T-cell (primary cell): ENCODE results near the gene CHST2. TPM values are rescaled to one million over a fixed set of nuclear protein-coding genes. Genes with fewer than 3 reads are reported as not detected.

Experiments used
- ATAC-seq, 4 experiments: fragments of 200-7000 bp in 3 of 4; fragments of 150-1000 bp in 1 of 4; cut with Tn5 transposase; replicated peaks in 1 of 4; 1 replicate in 3 of 4; 2 replicates in 1 of 4; pipeline ENCODE4 v1.10.0; 2021; ENCODE audit warnings: moderate library complexity in 3 of 4, mild to moderate bottlenecking in 2 of 4, moderate number of reproducible peaks in 1 of 4
- CTCF ChIA-PET, 2 donors: fragments of 300-600 bp; sonication (Branson Sonifier 250); formaldehyde crosslinking; loops; one replicate each; lab custom pipeline; 2022; ENCODE audit warnings: antibody characterized with exemption in 2 of 2; lab: Charles Lee
- POLR2A ChIA-PET, 2 donors: fragments of 300-600 bp; sonication (Branson Sonifier 250); formaldehyde crosslinking; loops; one replicate each; lab custom pipeline; 2022; ENCODE audit warnings: antibody characterized with exemption in 2 of 2; lab: Charles Lee
- DNase-seq, 35 experiments: peaks; one replicate each; pipeline versions ENCODE4 v3.0.0 to v3.0.0-alpha.2; 2013 to 2023
- H3K27ac ChIP-seq: one replicate; pipeline ENCODE4 v1.5.1; 2013; ENCODE audit warnings: low read length
- H3K27me3 ChIP-seq, 2 experiments: replicated peaks in 1 of 2; 1 replicate in 1 of 2; 2 replicates in 1 of 2; pipeline versions ENCODE4 v1.6.1 to v1.7.0; 2013; ENCODE audit warnings: low read length in 1 of 2, mixed read lengths in 1 of 2; ENCODE audit not compliant: control insufficient read depth in 2 of 2, insufficient read depth in 2 of 2; ENCODE audit errors: extremely low read depth in 1 of 2
- H3K36me3 ChIP-seq, 2 donors: 1 replicate in 1 of 2; 2 replicates in 1 of 2; pipeline versions ENCODE4 v1.6.1 to v1.7.0; 2013; ENCODE audit warnings: low read length in 1 of 2; ENCODE audit not compliant: control insufficient read depth in 2 of 2, insufficient read depth in 1 of 2; ENCODE audit errors: extremely low read depth in 1 of 2
- H3K4me1 ChIP-seq, 2 experiments: 1 replicate in 1 of 2; 2 replicates in 1 of 2; pipeline versions ENCODE4 v1.6.1 to v1.7.0; 2013; ENCODE audit warnings: low read length in 2 of 2, mixed read lengths in 1 of 2; ENCODE audit not compliant: insufficient read depth in 2 of 2, control insufficient read depth in 1 of 2; ENCODE audit errors: extremely low read depth in 1 of 2
- H3K4me3 ChIP-seq, 2 donors: 1 replicate in 1 of 2; 2 replicates in 1 of 2; pipeline versions ENCODE4 v1.5.1 to v1.7.0; 2013; ENCODE audit warnings: mild to moderate bottlenecking in 2 of 2, low read length in 1 of 2, moderate library complexity in 1 of 2; ENCODE audit not compliant: control insufficient read depth in 1 of 2; ENCODE audit errors: extremely low read depth in 1 of 2
- H3K9me3 ChIP-seq: 2 replicates; pipeline ENCODE4 v1.7.0; 2013
- H3K27ac Mint-ChIP-seq, 2 donors: one replicate each; pipeline ENCODE4 v1.8.0; 2020 to 2021; ENCODE audit warnings: mild to moderate bottlenecking in 2 of 2, mixed read lengths in 2 of 2
- H3K27me3 Mint-ChIP-seq, 2 donors: one replicate each; pipeline ENCODE4 v1.8.0; 2021 to 2022; ENCODE audit warnings: mixed read lengths in 2 of 2
- H3K36me3 Mint-ChIP-seq: one replicate; pipeline ENCODE4 v1.8.0; 2021; ENCODE audit warnings: mixed read lengths
- H3K4me1 Mint-ChIP-seq, 3 donors: one replicate each; pipeline ENCODE4 v1.8.0; 2020 to 2022; ENCODE audit warnings: mixed read lengths in 3 of 3, mild to moderate bottlenecking in 1 of 3
- H3K4me3 Mint-ChIP-seq, 3 donors: one replicate each; pipeline ENCODE4 v1.8.0; 2020 to 2022; ENCODE audit warnings: mild to moderate bottlenecking in 3 of 3, mixed read lengths in 3 of 3, moderate library complexity in 3 of 3
- H3K9me3 Mint-ChIP-seq, 3 donors: one replicate each; pipeline ENCODE4 v1.8.0; 2020 to 2022; ENCODE audit warnings: mixed read lengths in 3 of 3
- WGBS: methylation state at CpG from one replicate; pipeline ENCODE4 v1.1.5; 2013; ENCODE audit warnings: missing lambda C conversion rate; ENCODE audit not compliant: insufficient coverage; 5-methylcytosine and 5-hydroxymethylcytosine counted together
- total RNA-seq, 35 experiments: library from RNA in 6 of 35; stranded (reverse) in 6 of 35; fragments of 120-200 nt in 1 of 35; gene quantifications; one replicate each; pipeline versions ENCODE4 v1.2.1 to v1.2.4 and lab custom pipeline; 2013 to 2026

CHST2 gene
- total RNA-seq, 5 donors from 2014 or later (not counting 1 experiment from before 2014, with no cell fraction given) = 1.7 to 5.6 (median 4.4) TPM

GRCh38 chr3:143120716-143121240, 1.2 kb downstream of the CHST2 start:
- DNase-seq (peak in 30 of 35 experiments; percentile 2 to 59 (median 36)), ATAC-seq (peak; percentile 34 to 54 (median 36))
- Mint-ChIP-seq H3K4me3 (peak overlapping the region; percentile 68 to 94 (median 76)), H3K9me3 (no peaks in the 10 kb centered on the region), H3K4me1 (peaks cover 49 to 52% (median 51%) of the 10 kb centered on the region in 3 donors), H3K27ac (no peak overlapping the region), H3K27me3 (no peaks in the 10 kb centered on the region), H3K36me3 (no peaks in the 10 kb centered on the region)
- Histone ChIP-seq H3K4me3 (peak overlapping the region; percentile 83 to 87), H3K36me3 (no peaks in the 10 kb centered on the region), H3K27ac (no peak overlapping the region), H3K4me1 (peaks cover 15 to 31% of the 10 kb centered on the region in 2 experiments), H3K27me3 (peaks cover 0 to 17% of the 10 kb centered on the region in 2 experiments), H3K9me3 (no peaks in the 10 kb centered on the region)
- ChIA-PET POLR2A (interaction anchor here in 1 of 2 donors (0.6 kb wide), 1 partner anchor 857 kb away, joined by 3 read pairs; no protein-coding TSS in a partner anchor), CTCF (interaction anchor here in 1 of 2 donors (0.9 to 1.0 kb wide), 2 partner anchors 643 to 850 kb away, joined by 3 to 4 read pairs; partner anchors contain the start of gene DIPK2A)
- WGBS = under 1% methylated on average over 60 of the region's 60 CpGs

- Mint-ChIP-seq H3K27ac (peak overlapping the region in 1 of 2 donors; percentile 52), H3K36me3 (no peaks in the 10 kb centered on the region), H3K4me3 (peak overlapping the region; percentile 68 to 94 (median 76)), H3K9me3 (no peaks in the 10 kb centered on the region), H3K4me1 (peaks cover 48 to 55% (median 54%) of the 10 kb centered on the region in 3 donors), H3K27me3 (no peaks in the 10 kb centered on the region)
- peaks cover 20 to 31% of the 10 kb centered on the region in 2 experiments for H3K4me1 ChIP-seq
- DNase-seq (peak in 34 of 35 experiments; percentile 34 to 80 (median 66)), ATAC-seq (peak; percentile 30 to 52 (median 38))
- POLR2A ChIA-PET = interaction anchor here in 1 of 2 donors (0.6 kb wide), 1 partner anchor 856 kb away, joined by 3 read pairs; no protein-coding TSS in a partner anchor
- H3K4me3 ChIP-seq = peak overlapping the region; percentile 30 to 83
- 57% methylated on average over 79 of the region's 79 CpGs for WGBS
- peaks cover 0 to 17% of the 10 kb centered on the region in 2 experiments for H3K27me3 ChIP-seq
- no peak overlapping the region for H3K27ac ChIP-seq
- H3K36me3 ChIP-seq = no peaks in the 10 kb centered on the region
- H3K9me3 ChIP-seq = no peaks in the 10 kb centered on the region
- CTCF ChIA-PET = interaction anchor here in 1 of 2 donors (0.9 to 1.0 kb wide), 2 partner anchors 642 to 850 kb away, joined by 3 to 4 read pairs; partner anchors contain the start of gene DIPK2A
Observed at GRCh38 chr3:143121241-143122088, 1.9 kb downstream of the CHST2 start.

- DNase-seq (peak in 1 of 35 experiments; percentile 10), ATAC-seq (no peak)
- Mint-ChIP-seq H3K4me3 (peak overlapping the region; percentile 57 to 94 (median 68)), H3K9me3 (no peaks in the 10 kb centered on the region), H3K36me3 (no peaks in the 10 kb centered on the region), H3K4me1 (peaks cover 47 to 53% (median 52%) of the 10 kb centered on the region in 3 donors), H3K27ac (peak overlapping the region in 1 of 2 donors; percentile 28), H3K27me3 (no peaks in the 10 kb centered on the region)
- Histone ChIP-seq H3K4me3 (peak overlapping the region in 1 of 2 donors; percentile 35), H3K36me3 (no peaks in the 10 kb centered on the region), H3K9me3 (no peaks in the 10 kb centered on the region), H3K27ac (no peak overlapping the region), H3K27me3 (peaks cover 0 to 17% of the 10 kb centered on the region in 2 experiments), H3K4me1 (peaks cover 20 to 31% of the 10 kb centered on the region in 2 experiments)
- POLR2A ChIA-PET = no interaction called here
- CTCF ChIA-PET = no interaction called here
- 98% methylated on average over 11 of the region's 16 CpGs for WGBS
Observed at GRCh38 chr3:143122089-143122430, 2.5 kb downstream of the CHST2 start.

- H3K27ac ChIP-seq = peak overlapping the region; percentile 35
- peaks cover 47 to 50% (median 48%) of the 10 kb centered on the region in 3 donors for H3K4me1 Mint-ChIP-seq
- DNase-seq (peak in 1 of 35 experiments; percentile 8), ATAC-seq (no peak)
- no CpG with 5 or more reads among the region's 4 CpGs for WGBS
- peak overlapping the region in 1 of 2 donors; percentile 52 for H3K4me3 ChIP-seq
- no peaks in the 10 kb centered on the region for H3K9me3 Mint-ChIP-seq
- ChIA-PET POLR2A (no interaction called here), CTCF (no interaction called here)
- H3K36me3 ChIP-seq = no peaks in the 10 kb centered on the region
- H3K4me1 ChIP-seq = peaks cover 20 to 31% of the 10 kb centered on the region in 2 experiments
- no peaks in the 10 kb centered on the region for H3K27me3 Mint-ChIP-seq
- H3K27me3 ChIP-seq = peaks cover 0 to 17% of the 10 kb centered on the region in 2 experiments
- peak overlapping the region; percentile 74 to 87 for H3K27ac Mint-ChIP-seq
- no peaks in the 10 kb centered on the region for H3K36me3 Mint-ChIP-seq
- H3K4me3 Mint-ChIP-seq = peak overlapping the region; percentile 50 to 94 (median 55)
- no peaks in the 10 kb centered on the region for H3K9me3 ChIP-seq
Observed at GRCh38 chr3:143122608-143123352, 3.2 kb downstream of the CHST2 start.

- peaks cover 48 to 56% (median 49%) of the 10 kb centered on the region in 3 donors for H3K4me1 Mint-ChIP-seq
Observed at GRCh38 chr3:143123353-143123984, 3.9 kb downstream of the CHST2 start.

More at GRCh38 chr3:143123353-143123984, 3.9 kb downstream of the CHST2 start:
- H3K4me3 ChIP-seq = peak overlapping the region in 1 of 2 donors; percentile 52
- Mint-ChIP-seq H3K9me3 (no peaks in the 10 kb centered on the region), H3K4me3 (peak overlapping the region; percentile 50 to 94 (median 55)), H3K27ac (peak overlapping the region; percentile 74 to 87), H3K36me3 (no peaks in the 10 kb centered on the region), H3K27me3 (no peaks in the 10 kb centered on the region)
- H3K27ac ChIP-seq = peak overlapping the region; percentile 35
- H3K4me1 ChIP-seq = peaks cover 20 to 30% of the 10 kb centered on the region in 2 experiments
- peak in 1 of 35 experiments; percentile 11 for DNase-seq
- 31% methylated on average over 4 of the region's 7 CpGs for WGBS
- no peaks in the 10 kb centered on the region for H3K36me3 ChIP-seq
- H3K27me3 ChIP-seq = peaks cover 0 to 17% of the 10 kb centered on the region in 2 experiments
- no peaks in the 10 kb centered on the region for H3K9me3 ChIP-seq
- ATAC-seq = no peak
- POLR2A ChIA-PET = no interaction called here
- CTCF ChIA-PET = interaction anchor here (0.6 to 0.7 kb wide), 2 partner anchors 10 to 1817 kb away, joined by 3 read pairs; no protein-coding TSS in a partner anchor
